Mammary epithelial cell (primary cell): ENCODE measurements around the gene AQP2.

Experiments used
- EZH2 ChIP-seq: IDR thresholded peaks from 2 replicates; pipeline ENCODE4 v1.6.1; 2012; ENCODE audit warnings: low read length, inconsistent platforms, borderline replicate concordance
- TF ChIP-seq, protein P1 (sequence below), 2 donors: IDR thresholded peaks in 1 of 2; conservative IDR thresholded peaks in 1 of 2; 2 replicates each; pipeline ENCODE4 v1.5.1; 2011 to 2012; ENCODE audit warnings: inconsistent platforms in 2 of 2, low read length in 2 of 2, mild to moderate bottlenecking in 2 of 2, control low read depth in 1 of 2, low read depth in 1 of 2; ENCODE audit not compliant: insufficient read depth in 1 of 2; ENCODE audit errors: extremely low read depth in 1 of 2

GRCh38 chr12:49952391-49953055, 2.0 kb downstream of the AQP2 start:
- TF ChIP-seq, protein P1, sequence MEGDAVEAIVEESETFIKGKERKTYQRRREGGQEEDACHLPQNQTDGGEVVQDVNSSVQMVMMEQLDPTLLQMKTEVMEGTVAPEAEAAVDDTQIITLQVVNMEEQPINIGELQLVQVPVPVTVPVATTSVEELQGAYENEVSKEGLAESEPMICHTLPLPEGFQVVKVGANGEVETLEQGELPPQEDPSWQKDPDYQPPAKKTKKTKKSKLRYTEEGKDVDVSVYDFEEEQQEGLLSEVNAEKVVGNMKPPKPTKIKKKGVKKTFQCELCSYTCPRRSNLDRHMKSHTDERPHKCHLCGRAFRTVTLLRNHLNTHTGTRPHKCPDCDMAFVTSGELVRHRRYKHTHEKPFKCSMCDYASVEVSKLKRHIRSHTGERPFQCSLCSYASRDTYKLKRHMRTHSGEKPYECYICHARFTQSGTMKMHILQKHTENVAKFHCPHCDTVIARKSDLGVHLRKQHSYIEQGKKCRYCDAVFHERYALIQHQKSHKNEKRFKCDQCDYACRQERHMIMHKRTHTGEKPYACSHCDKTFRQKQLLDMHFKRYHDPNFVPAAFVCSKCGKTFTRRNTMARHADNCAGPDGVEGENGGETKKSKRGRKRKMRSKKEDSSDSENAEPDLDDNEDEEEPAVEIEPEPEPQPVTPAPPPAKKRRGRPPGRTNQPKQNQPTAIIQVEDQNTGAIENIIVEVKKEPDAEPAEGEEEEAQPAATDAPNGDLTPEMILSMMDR (conservative IDR thresholded peaks at IDR 0.05 in 1 of 2, IDR thresholded peaks at IDR 0.05 in 1 of 2; ENCODE audit: extremely low read depth in 1 of 2, insufficient read depth in 1 of 2, low read depth in 1 of 2, low read length in 2 of 2) = no peak
- no peak for TF ChIP-seq EZH2
